ENCODE data around the gene TRIM58.

The TRIM58 gene

GRCh38 chr1:247862756-247863155, 5.8 kb downstream of the TRIM58 start:
- Mint-ChIP-seq H3K36me3 (ENCODE audit: low read depth) (no peaks in the 10 kb centered on the region), H3K4me1 (no peaks in the 10 kb centered on the region), H3K4me3 (no peak overlapping the region), H3K9me3 (peaks cover 9% of the 10 kb centered on the region), H3K27me3 (ENCODE audit: low read depth) (peaks cover 9% of the 10 kb centered on the region), H3K27ac (no peak overlapping the region)
- TF ChIP-seq CTCF (IDR thresholded peaks at IDR 0.05; ENCODE audit: unreplicated experiment in 3 of 3), result no peak

DNA sequence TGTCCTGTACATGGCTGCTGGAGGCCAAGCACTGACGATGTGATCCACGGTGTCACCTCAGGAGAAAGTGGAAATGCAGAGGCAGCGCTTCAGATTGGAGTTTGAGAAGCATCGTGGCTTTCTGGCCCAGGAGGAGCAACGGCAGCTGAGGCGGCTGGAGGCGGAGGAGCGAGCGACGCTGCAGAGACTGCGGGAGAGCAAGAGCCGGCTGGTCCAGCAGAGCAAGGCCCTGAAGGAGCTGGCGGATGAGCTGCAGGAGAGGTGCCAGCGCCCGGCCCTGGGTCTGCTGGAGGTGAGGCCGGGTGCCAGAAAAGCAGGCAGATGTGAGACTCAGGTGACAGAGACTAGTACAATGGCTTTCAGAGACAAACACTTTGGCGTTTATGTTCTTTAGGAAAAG, 7.7 kb downstream of the TRIM58 start:
- no peak overlapping the region for H3K4me3 Mint-ChIP-seq
- no peak overlapping the region for H3K27ac Mint-ChIP-seq

GRCh38 chr1:247865416-247865815, 8.4 kb downstream of the TRIM58 start:
- H3K36me3 Mint-ChIP-seq (ENCODE audit: low read depth), result no peaks in the 10 kb centered on the region
- TF ChIP-seq CTCF (IDR thresholded peaks at IDR 0.05; ENCODE audit: unreplicated experiment in 3 of 3), result no peak
- H3K4me1 Mint-ChIP-seq, result no peaks in the 10 kb centered on the region
- no peak overlapping the region for H3K27ac Mint-ChIP-seq
- H3K9me3 Mint-ChIP-seq, result peaks cover 14% of the 10 kb centered on the region
- H3K4me3 Mint-ChIP-seq, result no peak overlapping the region
- H3K27me3 Mint-ChIP-seq (ENCODE audit: low read depth), result no peaks in the 10 kb centered on the region

More for the DNA sequence above, 7.7 kb downstream of the TRIM58 start:
- Mint-ChIP-seq H3K4me1 (no peaks in the 10 kb centered on the region), H3K27me3 (ENCODE audit: low read depth) (peaks cover 3% of the 10 kb centered on the region), H3K36me3 (ENCODE audit: low read depth) (no peaks in the 10 kb centered on the region), H3K9me3 (peaks cover 12% of the 10 kb centered on the region)
- TF ChIP-seq CTCF (IDR thresholded peaks at IDR 0.05; ENCODE audit: unreplicated experiment in 3 of 3), result no peak

GRCh38 chr1:247883346-247883745, 26.4 kb downstream of the TRIM58 start:
- Mint-ChIP-seq H3K4me1 (no peaks in the 10 kb centered on the region), H3K27me3 (ENCODE audit: low read depth) (no peaks in the 10 kb centered on the region), H3K9me3 (peaks cover 25% of the 10 kb centered on the region), H3K4me3 (no peak overlapping the region), H3K27ac (no peak overlapping the region), H3K36me3 (ENCODE audit: low read depth) (no peaks in the 10 kb centered on the region)
- TF ChIP-seq CTCF (IDR thresholded peaks at IDR 0.05; ENCODE audit: unreplicated experiment in 3 of 3), result no peak

DNA sequence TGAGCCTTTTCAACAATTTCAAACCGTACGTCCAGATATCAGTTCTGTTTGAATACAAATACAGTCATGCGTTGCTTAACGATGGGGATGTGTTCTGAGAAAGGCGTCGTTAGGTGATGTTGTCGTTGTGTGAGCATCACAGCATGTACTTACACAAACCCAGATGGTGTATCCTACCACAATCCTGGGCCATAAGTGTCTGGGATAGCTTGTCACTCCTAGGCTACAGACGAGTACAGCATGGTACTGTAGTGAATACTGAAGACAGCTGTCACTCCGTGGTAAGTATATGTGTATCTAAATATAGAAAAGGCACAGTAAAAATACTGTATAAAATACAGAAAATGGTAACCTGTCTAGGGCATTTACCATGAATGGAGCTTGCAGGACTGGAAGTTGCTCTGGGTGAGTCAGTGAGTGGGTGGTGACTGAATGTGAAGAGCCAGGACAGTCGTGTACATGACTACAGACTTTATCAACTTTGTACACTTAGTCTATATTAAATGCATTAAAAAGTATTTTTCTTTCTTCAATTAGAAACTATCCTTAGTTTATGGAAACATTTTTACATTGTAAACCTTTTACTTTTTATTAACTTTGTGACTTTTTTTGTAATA, 27.9 kb downstream of the TRIM58 start:
- Mint-ChIP-seq H3K4me3 (no peak overlapping the region), H3K27me3 (ENCODE audit: low read depth) (no peaks in the 10 kb centered on the region), H3K4me1 (no peaks in the 10 kb centered on the region), H3K9me3 (peaks cover 12% of the 10 kb centered on the region), H3K27ac (no peak overlapping the region), H3K36me3 (ENCODE audit: low read depth) (no peaks in the 10 kb centered on the region)
- TF ChIP-seq CTCF (IDR thresholded peaks at IDR 0.05; ENCODE audit: unreplicated experiment in 3 of 3), result no peak

GRCh38 chr1:247895163-247895637, 38.2 kb downstream of the TRIM58 start, which contains the start of gene OR2W3:
Gene OR2W3 (plus strand): TSS chr1:247895587. CDS start chr1:247895587, 0 bp downstream.
- H3K36me3 Mint-ChIP-seq (ENCODE audit: low read depth), result no peaks in the 10 kb centered on the region
- peaks cover 5% of the 10 kb centered on the region for H3K27me3 Mint-ChIP-seq (ENCODE audit: low read depth)
- no peaks in the 10 kb centered on the region for H3K4me1 Mint-ChIP-seq
- no peak for TF ChIP-seq CTCF (IDR thresholded peaks at IDR 0.05; ENCODE audit: unreplicated experiment in 3 of 3)
- no peak within 1 kb of the TSS for H3K4me3 Mint-ChIP-seq
- peaks cover 22% of the 10 kb centered on the region for H3K9me3 Mint-ChIP-seq
- H3K27ac Mint-ChIP-seq, result no peak within 1 kb of the TSS

All from nephron (organoid).